Upper lobe of left lung (tissue), 6 donors: ENCODE measurements around the gene ZNF544. TPM values are rescaled to one million over a fixed set of nuclear protein-coding genes. Genes with fewer than 3 reads are reported as not detected.

ENCODE experiments used
- ATAC-seq, 2 donors: fragments of 200-7000 bp; cut with Tn5 transposase; one replicate each; pipeline ENCODE4 v1.9.1; 2022; ENCODE audit warnings: mild to moderate bottlenecking in 2 of 2, moderate library complexity in 2 of 2; ENCODE audit not compliant: low FRiP score in 2 of 2
- DNase-seq, 2 donors: peaks; one replicate each; pipeline ENCODE4 v3.0.0-alpha.2; 2019 to 2020
- H3K27ac ChIP-seq, 4 donors: fragments of 200-600 bp; sonication (generic); one replicate each; pipeline ENCODE4 v1.5.1; 2016 to 2019
- H3K27me3 ChIP-seq, 4 donors: fragments of 200-600 bp; sonication (generic); one replicate each; pipeline ENCODE4 v1.5.1; 2017 to 2019
- H3K36me3 ChIP-seq, 4 donors: fragments of 200-600 bp; sonication (generic); one replicate each; pipeline ENCODE4 v1.5.1; 2016 to 2019
- H3K4me1 ChIP-seq, 4 donors: fragments of 200-600 bp; sonication (generic); one replicate each; pipeline ENCODE4 v1.5.1; 2018 to 2019
- H3K4me3 ChIP-seq, 4 donors: fragments of 200-600 bp; sonication (generic); one replicate each; pipeline ENCODE4 v1.5.1; 2017 to 2019; ENCODE audit warnings: mild to moderate bottlenecking in 2 of 4, moderate library complexity in 1 of 4
- H3K9me3 ChIP-seq, 4 donors: fragments of 200-600 bp; sonication (generic); one replicate each; pipeline ENCODE4 v1.5.1; 2018 to 2019
- EP300 ChIP-seq, 4 donors: sonication (generic); formaldehyde crosslinking; IDR thresholded peaks; one replicate each; pipeline ENCODE4 v1.5.1; 2017; ENCODE audit warnings: antibody characterized with exemption in 4 of 4, control low read depth in 2 of 4
- POLR2A ChIP-seq, 4 donors: fragments of 450-650 bp; IDR thresholded peaks; one replicate each; pipeline ENCODE4 v1.5.1; 2016 to 2017; ENCODE audit warnings: antibody characterized with exemption in 4 of 4, mild to moderate bottlenecking in 2 of 4
- POLR2AphosphoS5 ChIP-seq, 2 donors: sonication (generic); formaldehyde crosslinking; IDR thresholded peaks; one replicate each; pipeline ENCODE4 v1.5.1; 2017; ENCODE audit warnings: antibody characterized with exemption in 2 of 2
- WGBS, 2 donors: methylation state at CpG; one replicate each; pipeline ENCODE4 v1.1.5; 2017 to 2018; 5-methylcytosine and 5-hydroxymethylcytosine counted together
- total RNA-seq, 6 donors: library from RNA; depleted of rRNA in 4 of 6; stranded (reverse); fragments of >200 nt in 4 of 6; gene quantifications; one replicate each; pipeline versions ENCODE4 v1.1.0 to v1.2.1, GENCODE V29; 2016 to 2021
- TF ChIP-seq, protein P1 (sequence below), 6 experiments: fragments of 450-650 bp in 4 of 6; fragments of 200-600 bp in 2 of 6; sonication (generic) in 2 of 6; IDR thresholded peaks; one replicate each; pipeline ENCODE4 v1.5.1; 2016 to 2019; ENCODE audit warnings: antibody characterized with exemption in 6 of 6
- donor health status: DM: no; HTN: no; CAD: no; lungs with moderate emphysema.
- donor health status: DM: no; HTN: yes; CAD: no; lungs with severe emphysema.

The ZNF544 gene
- total RNA-seq, 6 donors from 2014 or later, result 12.8 to 36.7 (median 20.8) TPM

DNA sequence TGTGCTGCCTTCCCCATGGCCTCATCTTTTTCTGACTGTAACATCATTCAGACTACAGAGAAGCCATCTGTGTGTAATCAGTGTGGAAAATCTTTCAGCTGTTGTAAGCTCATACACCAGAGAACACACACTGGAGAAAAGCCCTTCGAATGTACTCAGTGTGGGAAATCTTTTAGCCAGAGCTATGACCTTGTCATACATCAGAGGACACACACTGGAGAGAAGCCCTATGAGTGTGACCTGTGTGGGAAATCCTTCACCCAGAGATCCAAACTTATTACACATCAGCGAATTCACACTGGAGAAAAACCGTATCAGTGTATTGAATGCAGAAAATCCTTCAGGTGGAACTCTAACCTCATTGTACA is 32.9 kb downstream of the ZNF544 start:
- 82 to 97% methylated on average over 3 of the region's 3 CpGs for WGBS, 2 donors
- no peak for ATAC-seq
- H3K4me1 ChIP-seq, result no peaks in the 10 kb centered on the region
- peaks cover 93 to 100% (median 100%) of the 10 kb centered on the region in 4 donors for H3K9me3 ChIP-seq
- no peak for TF ChIP-seq EP300 (IDR thresholded peaks at IDR 0.05)
- no peak for TF ChIP-seq POLR2AphosphoS5 (IDR thresholded peaks at IDR 0.05)
- TF ChIP-seq POLR2A (IDR thresholded peaks at IDR 0.05), result no peak
- TF ChIP-seq, protein P1, sequence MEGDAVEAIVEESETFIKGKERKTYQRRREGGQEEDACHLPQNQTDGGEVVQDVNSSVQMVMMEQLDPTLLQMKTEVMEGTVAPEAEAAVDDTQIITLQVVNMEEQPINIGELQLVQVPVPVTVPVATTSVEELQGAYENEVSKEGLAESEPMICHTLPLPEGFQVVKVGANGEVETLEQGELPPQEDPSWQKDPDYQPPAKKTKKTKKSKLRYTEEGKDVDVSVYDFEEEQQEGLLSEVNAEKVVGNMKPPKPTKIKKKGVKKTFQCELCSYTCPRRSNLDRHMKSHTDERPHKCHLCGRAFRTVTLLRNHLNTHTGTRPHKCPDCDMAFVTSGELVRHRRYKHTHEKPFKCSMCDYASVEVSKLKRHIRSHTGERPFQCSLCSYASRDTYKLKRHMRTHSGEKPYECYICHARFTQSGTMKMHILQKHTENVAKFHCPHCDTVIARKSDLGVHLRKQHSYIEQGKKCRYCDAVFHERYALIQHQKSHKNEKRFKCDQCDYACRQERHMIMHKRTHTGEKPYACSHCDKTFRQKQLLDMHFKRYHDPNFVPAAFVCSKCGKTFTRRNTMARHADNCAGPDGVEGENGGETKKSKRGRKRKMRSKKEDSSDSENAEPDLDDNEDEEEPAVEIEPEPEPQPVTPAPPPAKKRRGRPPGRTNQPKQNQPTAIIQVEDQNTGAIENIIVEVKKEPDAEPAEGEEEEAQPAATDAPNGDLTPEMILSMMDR (IDR thresholded peaks at IDR 0.05), result no peak
- peaks cover 0 to 74% (median 53%) of the 10 kb centered on the region in 4 donors for H3K36me3 ChIP-seq
- H3K27me3 ChIP-seq, result no peaks in the 10 kb centered on the region
- no peak overlapping the region for H3K27ac ChIP-seq
- no peak overlapping the region for H3K4me3 ChIP-seq
- DNase-seq, result no peak

DNA sequence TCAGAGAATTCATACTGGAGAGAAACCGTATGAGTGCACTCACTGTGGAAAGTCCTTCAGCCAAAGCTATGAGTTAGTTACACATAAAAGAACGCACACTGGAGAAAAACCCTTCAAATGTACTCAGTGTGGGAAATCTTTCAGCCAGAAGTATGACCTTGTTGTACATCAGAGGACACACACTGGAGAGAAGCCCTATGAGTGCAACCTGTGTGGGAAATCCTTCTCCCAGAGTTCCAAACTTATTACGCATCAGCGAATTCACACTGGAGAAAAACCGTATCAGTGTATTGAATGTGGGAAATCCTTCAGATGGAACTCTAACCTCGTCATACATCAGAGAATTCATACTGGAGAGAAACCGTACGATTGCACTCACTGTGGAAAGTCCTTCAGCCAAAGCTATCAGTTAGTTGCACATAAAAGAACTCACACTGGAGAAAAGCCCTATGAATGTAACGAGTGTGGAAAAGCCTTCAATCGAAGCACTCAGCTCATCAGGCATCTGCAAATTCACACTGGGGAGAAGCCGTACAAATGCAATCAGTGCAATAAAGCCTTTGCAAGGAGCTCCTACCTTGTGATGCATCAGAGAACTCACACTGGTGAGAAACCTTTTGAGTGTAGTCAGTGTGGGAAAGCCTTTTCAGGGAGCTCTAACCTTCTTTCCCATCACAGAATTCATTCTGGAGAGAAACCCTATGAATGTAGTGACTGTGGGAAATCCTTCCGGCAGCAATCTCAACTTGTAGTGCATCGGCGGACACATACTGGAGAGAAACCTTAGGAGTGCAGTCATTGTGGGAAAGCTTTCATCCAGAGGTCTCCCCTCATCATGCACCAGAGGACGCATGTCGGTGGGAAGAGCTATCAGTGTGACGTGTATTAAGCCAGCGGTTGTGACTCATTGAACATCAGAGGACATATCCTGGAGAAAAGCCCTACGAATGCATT is 33.5 kb downstream of the ZNF544 start:
- H3K27ac ChIP-seq, result no peak overlapping the region
- H3K27me3 ChIP-seq, result no peaks in the 10 kb centered on the region
- ATAC-seq (no peak), DNase-seq (no peak)
- H3K4me1 ChIP-seq, result no peaks in the 10 kb centered on the region
- peaks cover 94 to 100% (median 100%) of the 10 kb centered on the region in 4 donors for H3K9me3 ChIP-seq
- H3K36me3 ChIP-seq, result peaks cover 0 to 71% (median 48%) of the 10 kb centered on the region in 4 donors
- WGBS, 2 donors, result 96% methylated on average over 18 to 19 of the region's 19 CpGs
- H3K4me3 ChIP-seq, result no peak overlapping the region
- no peak for TF ChIP-seq EP300 (IDR thresholded peaks at IDR 0.05)
- TF ChIP-seq, protein P1 (IDR thresholded peaks at IDR 0.05), result no peak
- TF ChIP-seq POLR2A (IDR thresholded peaks at IDR 0.05), result no peak
- TF ChIP-seq POLR2AphosphoS5 (IDR thresholded peaks at IDR 0.05), result no peak

DNA sequence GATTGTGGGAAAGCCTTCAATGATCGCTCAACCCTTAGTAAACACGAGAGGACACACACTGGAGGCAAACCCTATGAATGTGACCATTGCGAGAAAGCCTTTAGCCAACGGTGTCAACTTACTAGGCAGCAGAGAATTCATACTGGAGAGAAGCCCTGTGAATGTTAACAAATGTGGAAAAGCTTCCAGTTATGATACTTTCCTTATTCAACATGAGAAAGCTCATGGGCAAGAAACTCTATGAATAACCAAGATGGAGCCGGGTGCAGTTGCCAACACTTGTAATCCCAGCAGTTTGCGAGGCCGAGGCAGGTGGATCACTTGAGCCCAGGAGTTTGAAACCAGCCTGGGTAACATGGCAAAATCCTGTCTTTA is 34.2 kb downstream of the ZNF544 start:
- Histone ChIP-seq H3K27me3 (no peaks in the 10 kb centered on the region), H3K27ac (no peak overlapping the region), H3K4me3 (no peak overlapping the region), H3K36me3 (peaks cover 0 to 65% (median 45%) of the 10 kb centered on the region in 4 donors), H3K9me3 (peaks cover 94 to 100% (median 100%) of the 10 kb centered on the region in 4 donors), H3K4me1 (no peaks in the 10 kb centered on the region)
- no peak for ATAC-seq
- no peak for DNase-seq
- TF ChIP-seq EP300 (IDR thresholded peaks at IDR 0.05) (no peak), POLR2A (IDR thresholded peaks at IDR 0.05) (no peak), POLR2AphosphoS5 (IDR thresholded peaks at IDR 0.05) (no peak)
- TF ChIP-seq, protein P1 (IDR thresholded peaks at IDR 0.05), result no peak
- 97 to 99% methylated on average over 7 of the region's 7 CpGs for WGBS, 2 donors

DNA sequence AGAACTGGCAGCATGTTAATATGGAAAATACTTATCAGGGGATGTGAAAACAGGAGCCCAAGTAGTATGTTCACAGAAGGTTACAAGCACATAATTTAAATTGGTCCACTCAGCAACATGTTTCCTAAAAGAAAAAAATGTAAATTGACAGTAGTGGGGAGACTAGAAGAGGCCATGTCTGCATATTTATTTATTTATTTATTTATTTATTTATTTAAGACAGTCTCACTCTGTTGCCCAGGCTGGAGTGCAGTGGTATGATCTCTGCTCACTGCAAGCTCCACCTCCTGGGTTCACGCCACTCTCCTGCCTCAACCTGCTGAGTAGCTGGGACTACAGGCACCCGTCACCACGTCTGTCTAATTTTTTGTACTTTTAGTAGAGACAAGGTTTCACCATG is 36.4 kb downstream of the ZNF544 start:
- Histone ChIP-seq H3K36me3 (peaks cover 0 to 47% (median 28%) of the 10 kb centered on the region in 4 donors), H3K9me3 (peaks cover 97 to 100% (median 98%) of the 10 kb centered on the region in 4 donors), H3K27ac (no peak overlapping the region), H3K4me3 (no peak overlapping the region), H3K4me1 (no peaks in the 10 kb centered on the region), H3K27me3 (no peaks in the 10 kb centered on the region)
- TF ChIP-seq, protein P1 (IDR thresholded peaks at IDR 0.05), result no peak
- TF ChIP-seq POLR2AphosphoS5 (IDR thresholded peaks at IDR 0.05) (no peak), POLR2A (IDR thresholded peaks at IDR 0.05) (no peak), EP300 (IDR thresholded peaks at IDR 0.05) (no peak)
- DNase-seq, result no peak
- 94 to 98% methylated on average over 3 of the region's 3 CpGs for WGBS, 2 donors
- ATAC-seq, result no peak
